GM20000 (cell line): ENCODE data around the gene CACNB2.

ENCODE experiments used
- DNase-seq: peaks from one replicate; pipeline ENCODE4 v3.0.0; 2012; ENCODE audit warnings: low spot score
- TF ChIP-seq, protein P1 (sequence below): IDR thresholded peaks from 2 replicates; pipeline ENCODE4 v1.5.1; 2012; ENCODE audit warnings: mild to moderate bottlenecking, control low read depth; ENCODE audit errors: extremely low read depth, missing control alignments

The CACNB2 gene

DNA sequence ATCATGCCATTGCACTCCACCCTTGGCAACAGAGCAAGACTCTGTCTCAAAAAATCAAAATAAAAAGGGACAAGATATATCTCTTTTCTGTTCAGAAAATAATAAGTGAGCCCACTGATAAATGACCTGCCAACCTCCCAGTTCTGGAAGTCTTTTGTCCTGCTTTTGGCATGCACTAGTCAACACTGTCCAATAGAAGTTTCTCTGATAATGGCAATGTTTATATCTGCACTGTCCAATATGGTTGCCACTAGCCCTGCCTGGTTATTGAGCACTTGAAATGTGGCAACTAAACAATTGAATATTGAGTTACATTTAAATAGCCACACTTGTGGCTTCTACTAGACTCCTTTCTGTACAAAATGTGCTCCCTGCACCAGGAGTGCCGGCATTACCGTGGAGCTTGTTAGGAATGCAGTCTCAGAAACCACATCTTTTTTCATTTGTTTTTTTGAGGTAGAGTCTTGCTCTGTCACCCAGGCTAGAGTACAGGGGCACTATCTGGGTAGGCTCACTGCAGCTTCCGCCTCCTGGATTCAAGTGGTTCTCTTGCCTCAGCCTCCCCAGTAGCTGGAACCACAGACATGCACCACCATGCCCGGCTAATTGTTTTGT, 229.7 kb downstream of the CACNB2 start:
- TF ChIP-seq, protein P1, sequence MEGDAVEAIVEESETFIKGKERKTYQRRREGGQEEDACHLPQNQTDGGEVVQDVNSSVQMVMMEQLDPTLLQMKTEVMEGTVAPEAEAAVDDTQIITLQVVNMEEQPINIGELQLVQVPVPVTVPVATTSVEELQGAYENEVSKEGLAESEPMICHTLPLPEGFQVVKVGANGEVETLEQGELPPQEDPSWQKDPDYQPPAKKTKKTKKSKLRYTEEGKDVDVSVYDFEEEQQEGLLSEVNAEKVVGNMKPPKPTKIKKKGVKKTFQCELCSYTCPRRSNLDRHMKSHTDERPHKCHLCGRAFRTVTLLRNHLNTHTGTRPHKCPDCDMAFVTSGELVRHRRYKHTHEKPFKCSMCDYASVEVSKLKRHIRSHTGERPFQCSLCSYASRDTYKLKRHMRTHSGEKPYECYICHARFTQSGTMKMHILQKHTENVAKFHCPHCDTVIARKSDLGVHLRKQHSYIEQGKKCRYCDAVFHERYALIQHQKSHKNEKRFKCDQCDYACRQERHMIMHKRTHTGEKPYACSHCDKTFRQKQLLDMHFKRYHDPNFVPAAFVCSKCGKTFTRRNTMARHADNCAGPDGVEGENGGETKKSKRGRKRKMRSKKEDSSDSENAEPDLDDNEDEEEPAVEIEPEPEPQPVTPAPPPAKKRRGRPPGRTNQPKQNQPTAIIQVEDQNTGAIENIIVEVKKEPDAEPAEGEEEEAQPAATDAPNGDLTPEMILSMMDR = no peak
- DNase-seq = no peak

DNA sequence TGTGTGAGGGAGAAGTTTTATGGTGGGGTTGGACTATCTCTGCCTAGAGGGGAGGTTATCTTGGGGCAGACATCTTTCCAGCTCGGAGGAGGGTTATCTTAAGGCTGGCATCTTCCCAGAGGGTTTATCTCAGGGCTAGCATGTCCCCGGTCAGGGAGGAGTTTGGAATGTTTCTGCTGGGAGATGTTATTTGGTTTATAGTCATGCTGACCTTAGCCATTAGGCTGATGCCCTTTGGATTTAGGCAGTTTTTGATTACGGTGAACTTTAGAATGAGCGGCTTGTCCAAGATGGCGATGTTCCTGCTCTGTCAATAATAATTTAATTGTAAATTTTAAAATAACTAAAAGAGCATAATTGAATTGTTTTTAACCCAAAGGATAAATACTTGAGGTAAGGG, 236.4 kb downstream of the CACNB2 start:
- TF ChIP-seq, protein P1 = no peak
- DNase-seq = no peak

DNA sequence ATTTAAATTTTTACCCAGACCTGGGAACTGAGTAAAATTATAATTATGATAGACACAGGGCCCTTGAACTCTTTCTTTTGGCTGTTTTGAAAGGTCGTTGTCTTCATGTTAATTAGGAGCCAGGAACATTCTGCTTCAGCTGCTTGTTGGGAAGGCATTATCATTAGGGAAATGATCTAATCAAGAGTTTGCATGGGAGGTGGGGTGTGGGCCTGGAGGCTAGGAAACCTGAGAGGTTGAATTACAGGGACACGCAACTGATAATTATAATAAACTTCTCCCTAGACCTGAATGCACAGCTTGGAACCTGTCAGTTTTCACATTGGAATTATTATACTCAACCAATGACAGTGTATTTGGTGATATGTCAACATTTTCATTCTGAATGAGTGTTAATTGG, 237.7 kb downstream of the CACNB2 start:
- TF ChIP-seq, protein P1 = no peak
- DNase-seq = no peak

DNA sequence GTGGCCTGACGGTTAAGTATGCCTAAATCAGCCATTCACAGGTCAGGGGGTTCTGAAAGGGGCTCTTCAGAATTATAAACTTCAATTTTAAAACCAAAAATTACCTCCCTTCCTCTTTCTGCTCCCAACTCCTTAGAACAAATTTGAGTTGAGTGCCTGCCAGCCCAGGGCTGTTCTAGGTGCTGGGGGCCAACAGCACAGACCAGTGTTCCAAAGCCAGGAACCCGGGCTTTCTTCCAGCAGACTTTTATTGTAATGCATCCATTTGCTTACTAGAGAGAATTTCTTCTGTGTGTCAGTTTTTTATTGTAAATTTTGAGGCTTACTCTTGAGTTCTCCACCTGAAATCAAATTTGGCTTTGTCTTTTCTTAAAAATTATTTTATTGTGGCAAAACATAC, 238.5 kb downstream of the CACNB2 start:
- TF ChIP-seq, protein P1 = no peak
- DNase-seq = no peak

DNA sequence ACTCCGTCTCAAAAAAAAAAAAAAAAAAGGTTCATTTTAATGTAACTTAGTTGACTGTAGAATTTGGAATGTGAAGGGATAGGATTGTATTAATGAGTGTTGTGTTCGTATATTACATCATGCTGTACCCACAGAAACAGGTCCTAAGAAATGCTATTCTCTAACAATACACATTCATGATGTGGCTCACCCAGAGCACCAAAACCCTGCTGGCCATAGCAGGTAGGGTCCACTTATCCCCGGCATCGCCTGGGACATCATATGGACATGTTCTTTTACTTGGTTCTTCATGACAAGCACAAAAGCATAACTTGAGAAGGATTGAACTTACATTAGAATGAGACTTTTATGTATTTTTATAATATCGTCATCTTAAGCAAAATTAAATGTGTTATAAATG, 241.5 kb downstream of the CACNB2 start:
- DNase-seq = no peak
- TF ChIP-seq, protein P1 = no peak

DNA sequence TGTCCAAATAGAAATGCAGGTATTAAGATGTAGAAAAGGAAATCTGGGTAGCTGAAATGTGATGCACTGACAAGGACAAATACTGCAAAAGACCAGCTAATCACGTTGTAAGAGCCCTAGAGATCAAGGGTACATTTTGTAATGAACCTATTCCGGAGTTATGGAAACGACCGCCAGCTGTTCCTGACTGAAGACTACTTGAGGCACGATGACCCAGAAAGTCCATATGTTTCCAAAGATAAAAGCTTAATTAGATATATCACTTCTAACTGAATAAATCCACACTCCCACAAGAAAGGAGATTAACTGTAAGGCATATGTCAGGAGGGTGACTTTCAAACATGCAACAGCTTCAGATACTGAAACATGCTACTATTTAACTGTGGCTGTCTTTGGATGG, 257.7 kb downstream of the CACNB2 start:
- DNase-seq = no peak
- TF ChIP-seq, protein P1 = no peak

DNA sequence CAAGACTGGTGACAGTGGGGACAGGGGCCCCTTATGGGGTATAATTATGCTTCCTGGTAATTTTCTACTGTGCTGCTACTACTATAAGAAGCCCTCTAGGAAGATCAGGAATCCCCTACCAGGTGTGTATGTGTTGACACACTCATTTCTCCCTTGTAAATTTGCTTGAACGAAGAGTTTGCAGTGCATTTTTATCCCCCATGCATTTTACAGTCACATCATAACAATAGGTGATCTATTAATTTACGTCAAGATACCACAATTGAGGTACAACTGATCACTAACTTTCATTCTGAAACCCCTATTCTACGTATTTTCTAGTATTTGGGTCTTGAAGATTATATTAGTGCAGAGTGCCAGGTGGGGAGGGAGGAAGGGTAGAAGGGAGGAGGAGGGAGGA, 258.9 kb downstream of the CACNB2 start:
- TF ChIP-seq, protein P1 = no peak
- DNase-seq = no peak
